GM18502 (cell line): ENCODE data around the gene TMOD1.

Experiments
- ATAC-seq: cut with Tn5 transposase; IDR thresholded peaks from one replicate; pipeline ENCODE4 v1.9.1; 2021; ENCODE audit warnings: mild to moderate bottlenecking; ENCODE audit not compliant: unreplicated experiment, poor library complexity

The TMOD1 gene

DNA sequence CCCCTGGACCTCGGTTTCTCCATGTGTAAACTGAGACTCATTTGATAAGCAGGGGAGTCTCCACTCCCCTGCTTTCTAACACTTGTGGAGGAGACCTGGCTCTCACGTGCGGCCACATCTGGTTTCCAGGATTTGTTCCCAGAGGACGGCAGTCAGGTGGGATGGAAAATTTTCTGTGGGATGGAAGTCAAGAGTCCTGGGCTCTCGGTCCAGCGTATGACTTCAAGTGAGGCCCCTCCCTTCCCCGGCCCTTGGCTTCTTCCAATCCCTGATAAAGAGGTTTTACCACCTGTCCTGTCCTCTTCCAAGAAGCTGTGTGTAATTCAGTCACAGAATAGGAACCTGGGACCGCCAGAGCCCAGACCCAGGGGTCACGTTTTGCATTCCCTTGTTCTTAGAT lies 35.0 kb downstream of the TMOD1 start:
- ATAC-seq, result no peak

DNA sequence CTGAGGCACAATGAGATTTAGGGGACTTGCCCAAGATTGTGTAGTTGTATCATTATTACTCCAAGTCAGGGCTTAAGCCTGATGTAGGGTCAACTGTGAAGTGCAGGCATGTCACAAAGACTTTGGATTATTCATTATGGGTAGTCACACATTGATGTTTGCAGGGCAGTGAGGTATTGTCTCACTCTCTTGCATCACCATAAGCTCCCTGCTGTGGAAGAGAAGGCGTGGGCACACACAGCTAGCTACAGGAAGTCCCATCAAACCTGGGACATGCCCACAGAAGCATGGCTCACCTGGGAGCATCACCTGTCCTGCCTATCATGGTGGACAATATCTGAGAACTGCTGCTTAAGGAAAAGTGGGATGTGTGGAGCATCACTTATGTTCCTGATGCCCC lies 42.1 kb downstream of the TMOD1 start:
- ATAC-seq, result no peak

DNA sequence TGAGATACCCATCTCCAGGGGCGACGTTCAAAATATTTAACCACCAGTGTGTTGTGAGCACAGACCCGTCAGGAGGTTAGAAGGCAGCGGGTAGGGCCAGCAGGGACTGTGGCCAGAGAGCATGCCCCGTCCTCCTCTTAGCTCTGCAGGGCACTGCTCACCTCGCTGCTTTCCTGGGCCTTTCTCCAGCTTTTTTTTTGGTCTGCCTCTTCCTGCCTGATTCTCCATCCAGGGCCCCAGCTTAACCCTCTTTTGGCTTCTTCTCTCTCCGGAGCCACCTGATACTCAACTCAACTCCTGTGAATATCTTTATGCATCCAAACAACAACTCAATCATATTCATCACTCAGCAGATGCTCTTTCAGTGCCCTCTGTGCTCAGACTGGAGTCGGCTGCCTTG lies 44.0 kb downstream of the TMOD1 start:
- ATAC-seq, result no peak

GRCh38 chr9:97547098-97547829 lies 45.8 kb downstream of the TMOD1 start:
- ATAC-seq, result no peak

- ATAC-seq, result no peak
Measured at GRCh38 chr9:97548379-97548778, 46.9 kb downstream of the TMOD1 start.

DNA sequence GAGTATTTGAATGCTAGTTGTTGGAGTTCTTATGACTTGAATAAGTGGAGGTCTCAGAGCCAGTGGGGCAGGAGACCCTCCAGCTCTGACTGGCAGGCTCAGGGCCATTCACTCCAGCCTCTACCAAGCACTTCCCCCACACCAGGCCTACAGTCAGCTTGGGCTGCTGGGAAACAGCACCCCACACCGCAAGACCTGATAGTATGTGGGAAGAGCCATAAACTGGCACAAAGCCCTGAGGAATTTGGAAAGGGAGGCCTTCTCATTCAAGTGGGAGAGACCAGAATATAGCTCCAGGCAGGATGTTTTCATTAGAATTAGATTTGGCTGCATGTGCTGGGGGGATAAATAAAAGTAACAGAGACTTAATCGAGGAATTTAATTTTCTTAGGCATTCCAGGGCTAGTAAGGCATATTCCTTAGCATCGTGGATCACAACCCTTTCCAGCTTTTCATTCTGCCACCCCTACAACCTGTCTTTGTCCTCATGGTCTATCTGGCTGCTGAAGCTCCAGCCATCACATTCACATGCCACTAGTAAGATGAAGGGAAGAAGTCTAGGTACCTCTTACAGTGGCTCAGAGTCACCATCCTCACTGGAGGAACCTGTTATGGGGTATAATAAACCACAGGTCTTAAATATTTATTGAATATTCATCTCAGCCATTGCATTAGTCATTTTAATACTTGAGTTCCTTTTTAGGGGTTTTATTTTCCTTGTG lies 47.5 kb downstream of the TMOD1 start:
- ATAC-seq, result no peak

GRCh38 chr9:97550386-97550785 lies 48.9 kb downstream of the TMOD1 start:
- no peak for ATAC-seq

- no peak for ATAC-seq
Measured at GRCh38 chr9:97551308-97551707, 49.8 kb downstream of the TMOD1 start.

GRCh38 chr9:97553141-97553540 lies 51.7 kb downstream of the TMOD1 start:
- no peak for ATAC-seq

GRCh38 chr9:97553841-97554240 lies 52.4 kb downstream of the TMOD1 start:
- ATAC-seq, result no peak

DNA sequence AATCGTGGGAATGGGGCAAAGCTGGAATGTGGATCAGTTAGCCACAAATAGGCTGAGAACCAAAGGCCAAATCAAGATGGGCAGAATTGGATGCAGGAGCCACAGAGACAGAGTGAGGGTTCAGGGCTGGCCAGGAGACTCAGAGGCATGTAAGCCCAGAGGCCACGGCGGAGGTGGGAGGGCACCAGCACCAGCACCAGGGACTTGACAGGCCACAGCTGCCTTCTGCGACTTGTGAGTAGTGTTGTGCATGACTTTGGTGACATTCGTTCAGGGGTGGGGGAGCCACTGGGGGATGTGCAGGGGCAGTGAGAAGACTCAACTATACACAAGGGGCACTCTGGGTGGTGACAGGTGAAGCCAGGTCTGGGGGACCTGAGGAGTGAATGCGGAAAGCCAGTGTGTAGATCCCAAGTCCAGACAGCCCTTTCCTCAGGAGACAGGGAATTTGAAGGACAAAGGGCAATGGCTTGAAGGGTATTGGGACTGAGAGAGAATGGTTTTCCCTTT lies 53.2 kb downstream of the TMOD1 start:
- ATAC-seq, result no peak

DNA sequence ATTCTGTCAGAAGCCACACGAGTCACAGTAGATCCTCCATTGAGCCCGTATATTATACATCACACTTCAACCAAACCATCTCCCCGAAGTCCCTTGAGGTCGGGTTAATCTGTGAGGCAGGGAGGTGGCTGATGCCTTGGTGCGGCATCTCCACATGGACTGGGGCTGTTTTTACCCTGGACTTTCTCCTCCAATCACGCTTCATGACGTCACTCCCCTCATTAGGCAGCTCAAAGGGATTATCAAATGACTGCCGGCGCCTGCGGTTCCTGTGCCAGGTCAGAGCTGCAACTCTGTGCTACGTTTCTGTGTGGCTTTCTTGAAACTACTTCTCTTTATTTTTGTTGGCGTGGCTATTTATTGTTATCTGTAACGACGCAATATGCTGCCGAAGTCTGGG lies 53.7 kb downstream of the TMOD1 start:
- ATAC-seq, result no peak

- no peak for ATAC-seq
Measured at GRCh38 chr9:97556036-97556720, 54.7 kb downstream of the TMOD1 start.

GRCh38 chr9:97556721-97557605 lies 55.5 kb downstream of the TMOD1 start:
- no peak for ATAC-seq

DNA sequence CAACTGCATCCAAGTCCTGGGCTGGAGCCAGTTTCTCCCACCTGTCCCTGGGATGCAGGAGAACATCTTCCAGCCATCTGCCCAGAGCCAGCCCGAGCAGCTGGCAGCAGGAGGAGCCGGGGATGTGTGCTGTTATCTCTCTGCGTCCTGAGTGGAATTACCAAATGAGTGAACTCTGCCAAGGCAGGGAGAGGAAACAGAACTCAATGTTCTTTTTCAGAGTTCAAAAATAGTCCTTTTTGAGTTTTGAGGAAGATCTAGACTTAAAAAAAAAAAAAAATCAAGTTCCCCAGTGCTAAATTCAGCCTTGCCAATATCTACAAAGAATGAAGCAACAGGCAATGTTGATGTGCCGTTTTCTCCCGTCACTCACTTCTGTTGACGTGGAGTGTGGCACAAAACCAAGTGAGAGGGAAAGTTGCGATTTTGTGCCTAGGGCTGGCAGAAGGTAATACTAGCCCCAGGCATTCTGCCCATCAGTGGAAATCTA lies 56.2 kb downstream of the TMOD1 start:
- ATAC-seq, result no peak

DNA sequence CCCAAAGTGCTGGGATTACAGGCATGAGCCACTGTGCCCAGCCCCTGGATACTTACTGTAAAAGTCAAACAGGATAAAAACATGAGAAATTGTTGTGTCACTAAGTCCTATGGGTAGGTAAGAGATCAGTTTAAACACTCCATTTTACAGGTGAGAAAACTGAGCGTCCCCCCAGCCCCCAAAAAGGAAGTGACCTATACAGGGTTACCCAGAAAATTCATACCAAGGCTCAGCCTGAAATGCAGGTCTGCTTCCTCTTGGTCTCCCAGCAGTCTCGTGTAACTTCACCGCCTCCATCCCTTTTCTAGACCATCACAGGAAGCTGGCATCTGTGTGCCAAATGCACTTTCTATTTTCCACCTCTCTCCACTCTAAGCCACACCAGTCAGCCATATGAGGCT lies 57.2 kb downstream of the TMOD1 start:
- ATAC-seq, result peak; percentile 45

GRCh38 chr9:97559111-97559514 lies 57.6 kb downstream of the TMOD1 start:
- ATAC-seq, result peak; percentile 79

- no peak for ATAC-seq
Measured at GRCh38 chr9:97560154-97560553, 58.7 kb downstream of the TMOD1 start.

GRCh38 chr9:97560851-97561250 lies 59.4 kb downstream of the TMOD1 start:
- no peak for ATAC-seq

GRCh38 chr9:97561501-97561900 lies 60.0 kb downstream of the TMOD1 start:
- no peak for ATAC-seq
